HG03103 (cell line): ENCODE measurements around the gene OR52K1.

ENCODE experiments used
- ATAC-seq: cut with Tn5 transposase; IDR thresholded peaks from one replicate; pipeline ENCODE4 v1.9.1; 2021; ENCODE audit warnings: low read depth; ENCODE audit not compliant: unreplicated experiment

Gene OR52K1

GRCh38 chr11:4482445-4482844 lies at the start of gene OR52K1:
Gene OR52K1, plus strand, starts transcription at chr11:4482646. Its CDS starts 6,255 bp downstream, at chr11:4488901.
- no peak for ATAC-seq

GRCh38 chr11:4433856-4434255 lies 48.6 kb upstream of the OR52K1 start:
- no peak for ATAC-seq

GRCh38 chr11:4436411-4436810 lies 46.0 kb upstream of the OR52K1 start:
- ATAC-seq, result no peak

- ATAC-seq, result no peak
These were observed 40.9 kb upstream of the OR52K1 start for GRCh38 chr11:4441515-4441914.

GRCh38 chr11:4443232-4443891 lies 39.1 kb upstream of the OR52K1 start:
- ATAC-seq, result no peak

- no peak for ATAC-seq
These were observed 33.5 kb upstream of the OR52K1 start, which contains the start of gene OR52K2 for GRCh38 chr11:4448995-4449394. Gene OR52K2, plus strand, starts transcription at chr11:4449295. Its CDS starts 45 bp downstream, at chr11:4449340.

- ATAC-seq, result no peak
These were observed 29.3 kb upstream of the OR52K1 start for GRCh38 chr11:4453118-4453517.

- no peak for ATAC-seq
These were observed 28.4 kb upstream of the OR52K1 start for GRCh38 chr11:4454021-4454420.

- ATAC-seq, result no peak
These were observed 27.0 kb upstream of the OR52K1 start for GRCh38 chr11:4455419-4455818.

- ATAC-seq, result peak; percentile 79
These were observed 22.9 kb upstream of the OR52K1 start for GRCh38 chr11:4459500-4459899.

GRCh38 chr11:4460151-4460550 lies 22.3 kb upstream of the OR52K1 start:
- no peak for ATAC-seq

- no peak for ATAC-seq
These were observed 18.0 kb upstream of the OR52K1 start for GRCh38 chr11:4464216-4465159.

GRCh38 chr11:4465407-4465806 lies 17.0 kb upstream of the OR52K1 start:
- ATAC-seq, result no peak

GRCh38 chr11:4466131-4466870 lies 16.1 kb upstream of the OR52K1 start:
- no peak for ATAC-seq

GRCh38 chr11:4466871-4467442 lies 15.5 kb upstream of the OR52K1 start:
- no peak for ATAC-seq

- no peak for ATAC-seq
These were observed 14.4 kb upstream of the OR52K1 start for GRCh38 chr11:4467811-4468606.

GRCh38 chr11:4479644-4480043 lies 2.8 kb upstream of the OR52K1 start:
- ATAC-seq, result no peak

- no peak for ATAC-seq
These were observed 1.7 kb upstream of the OR52K1 start for GRCh38 chr11:4480577-4481239.

GRCh38 chr11:4481240-4481582 lies 1.2 kb upstream of the OR52K1 start:
- ATAC-seq, result no peak
